Tibial artery (tissue), 4 donors: Measurements from ENCODE around the gene RASA3.

Experiments used
- DNase-seq, 2 donors: peaks; one replicate each; pipeline ENCODE4 v3.0.0-alpha.2; 2019
- H3K27ac ChIP-seq, 2 donors: fragments of 200-600 bp; sonication (generic) in 1 of 2; 1 replicate in 1 of 2; 2 replicates in 1 of 2; pipeline ENCODE4 v1.5.1; 2018 to 2019; ENCODE audit warnings: mild to moderate bottlenecking in 1 of 2
- H3K27me3 ChIP-seq, 2 donors: fragments of 200-600 bp; sonication (generic) in 1 of 2; one replicate each; pipeline versions ENCODE4 v1.5.1 to v1.6.0; 2016 to 2019
- H3K36me3 ChIP-seq, 3 donors: fragments of 200-600 bp; sonication (generic) in 2 of 3; one replicate each; pipeline ENCODE4 v1.5.1; 2016 to 2019; ENCODE audit warnings: mild to moderate bottlenecking in 2 of 3
- H3K4me1 ChIP-seq, 4 donors: fragments of 200-600 bp; sonication (generic) in 2 of 4; 1 replicate in 3 of 4; 2 replicates in 1 of 4; pipeline ENCODE4 v1.5.1; 2016 to 2019
- H3K4me3 ChIP-seq, 2 donors: fragments of 200-600 bp; sonication (generic) in 1 of 2; 1 replicate in 1 of 2; 2 replicates in 1 of 2; pipeline ENCODE4 v1.5.1; 2018 to 2019; ENCODE audit warnings: mild to moderate bottlenecking in 2 of 2
- H3K9me3 ChIP-seq, 3 donors: fragments of 200-600 bp; sonication (generic) in 1 of 3; one replicate each; pipeline ENCODE4 v1.5.1; 2016 to 2019
- CTCF ChIP-seq, 2 experiments: fragments of 200-600 bp in 1 of 2; fragments of 450-650 bp in 1 of 2; IDR thresholded peaks; one replicate each; pipeline ENCODE4 v1.5.1; 2017 to 2019; ENCODE audit warnings: antibody characterized with exemption in 2 of 2, mild to moderate bottlenecking in 1 of 2, moderate library complexity in 1 of 2
- intact Hi-C: fragments of 100-400 bp; cut with DNase I; formaldehyde crosslinking; loops from one replicate; pipeline ENCODE4 v1.15.0; 2023; ENCODE audit warnings: low total_unique reads

RASA3 gene

GRCh38 chr13:114072421-114072820 is 60.0 kb downstream of the RASA3 start:
- H3K4me1 ChIP-seq = peaks cover 0 to 20% (median 17%) of the 10 kb centered on the region in 4 donors

GRCh38 chr13:114071991-114072390 is 60.4 kb downstream of the RASA3 start:
- peaks cover 0 to 18% (median 16%) of the 10 kb centered on the region in 3 donors for H3K36me3 ChIP-seq
- no peaks in the 10 kb centered on the region for H3K27me3 ChIP-seq
- no peak for TF ChIP-seq CTCF (IDR thresholded peaks at IDR 0.05)
- no peak overlapping the region for H3K4me3 ChIP-seq
- intact Hi-C loops = no loop called here
- no peak overlapping the region for H3K27ac ChIP-seq
- DNase-seq = peak in 1 of 2 donors; percentile 50
- H3K9me3 ChIP-seq = no peaks in the 10 kb centered on the region
- H3K4me1 ChIP-seq = peaks cover 0 to 24% (median 21%) of the 10 kb centered on the region in 4 donors

More at GRCh38 chr13:114072421-114072820, 60.0 kb downstream of the RASA3 start:
- peaks cover 0 to 18% (median 16%) of the 10 kb centered on the region in 3 donors for H3K36me3 ChIP-seq
- DNase-seq = peak in 1 of 2 donors; percentile 42
- TF ChIP-seq CTCF (IDR thresholded peaks at IDR 0.05) = no peak
- no peaks in the 10 kb centered on the region for H3K9me3 ChIP-seq
- no peaks in the 10 kb centered on the region for H3K27me3 ChIP-seq
- no peak overlapping the region for H3K27ac ChIP-seq
- H3K4me3 ChIP-seq = no peak overlapping the region
- intact Hi-C loops = no loop called here

GRCh38 chr13:114071410-114071809 is 61.0 kb downstream of the RASA3 start:
- Histone ChIP-seq H3K36me3 (peaks cover 0 to 18% (median 16%) of the 10 kb centered on the region in 3 donors), H3K4me1 (peaks cover 0 to 30% (median 26%) of the 10 kb centered on the region in 4 donors), H3K4me3 (no peak overlapping the region), H3K9me3 (no peaks in the 10 kb centered on the region), H3K27me3 (no peaks in the 10 kb centered on the region), H3K27ac (no peak overlapping the region)
- peak in 1 of 2 donors; percentile 49 for DNase-seq
- no peak for TF ChIP-seq CTCF (IDR thresholded peaks at IDR 0.05)
- intact Hi-C loops = no loop called here

- no peak for TF ChIP-seq CTCF (IDR thresholded peaks at IDR 0.05)
- H3K36me3 ChIP-seq = peaks cover 0 to 13% (median 13%) of the 10 kb centered on the region in 3 donors
- intact Hi-C loops = no loop called here
- H3K4me3 ChIP-seq = no peak overlapping the region
- DNase-seq = peak; percentile 20 to 62
- peaks cover 7 to 41% (median 38%) of the 10 kb centered on the region in 4 donors for H3K4me1 ChIP-seq
- no peaks in the 10 kb centered on the region for H3K9me3 ChIP-seq
- no peak overlapping the region for H3K27ac ChIP-seq
- no peaks in the 10 kb centered on the region for H3K27me3 ChIP-seq
Measured at GRCh38 chr13:114070098-114070799, 62.2 kb downstream of the RASA3 start.

GRCh38 chr13:114069376-114070097 is 62.9 kb downstream of the RASA3 start:
- TF ChIP-seq CTCF (IDR thresholded peaks at IDR 0.05) = no peak
- Histone ChIP-seq H3K27me3 (no peaks in the 10 kb centered on the region), H3K36me3 (peaks cover 0 to 13% (median 6%) of the 10 kb centered on the region in 3 donors), H3K4me3 (no peak overlapping the region), H3K4me1 (peaks cover 7 to 45% (median 44%) of the 10 kb centered on the region in 4 donors), H3K27ac (peak overlapping the region; percentile 90 to 98), H3K9me3 (no peaks in the 10 kb centered on the region)
- intact Hi-C loops = loop anchor here (2.0 kb wide), 1 partner anchor 29 kb away; no protein-coding TSS in a partner anchor
- DNase-seq = peak; percentile 20 to 28
